KBM-7 (cell line): ENCODE data around the gene HMG20B.
A peak's percentile ranks its signal among the peaks of the same experiment; 100 is the strongest.

Experiments used
- DNase-seq: peaks from one replicate; pipeline ENCODE4 v3.0.0-alpha.2; 2015
- in situ Hi-C: fragments of 300-500 bp; cut with MboI; formaldehyde crosslinking; loops from 2 replicates; pipeline ENCODE4 v1.14.3; 2020; ENCODE audit warnings: low sequenced_read_pairs, low pct_unique_long_range_greater_than_20kb, mixed read lengths

HMG20B gene

DNA sequence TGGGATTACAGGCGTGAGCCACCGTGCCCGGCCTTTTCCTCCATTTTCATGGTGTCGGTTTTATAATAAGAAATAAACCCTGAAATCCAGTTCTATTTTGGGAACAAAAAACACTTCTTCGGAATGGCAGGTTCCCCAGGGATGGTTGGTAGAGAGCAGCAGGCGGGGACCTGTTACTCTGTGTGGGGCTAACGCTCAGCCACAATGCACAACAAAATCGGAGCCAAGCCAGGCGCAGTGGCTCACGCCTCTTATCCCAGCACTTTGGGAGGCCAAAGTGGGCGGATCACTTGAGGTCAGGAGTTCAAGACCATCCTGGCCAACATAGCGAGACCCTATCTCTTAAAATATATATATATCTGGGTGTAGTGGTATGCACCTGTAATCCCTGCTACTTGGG, 28.3 kb downstream of the HMG20B start:
- DNase-seq = no peak
- in situ Hi-C loops = no loop called here

DNA sequence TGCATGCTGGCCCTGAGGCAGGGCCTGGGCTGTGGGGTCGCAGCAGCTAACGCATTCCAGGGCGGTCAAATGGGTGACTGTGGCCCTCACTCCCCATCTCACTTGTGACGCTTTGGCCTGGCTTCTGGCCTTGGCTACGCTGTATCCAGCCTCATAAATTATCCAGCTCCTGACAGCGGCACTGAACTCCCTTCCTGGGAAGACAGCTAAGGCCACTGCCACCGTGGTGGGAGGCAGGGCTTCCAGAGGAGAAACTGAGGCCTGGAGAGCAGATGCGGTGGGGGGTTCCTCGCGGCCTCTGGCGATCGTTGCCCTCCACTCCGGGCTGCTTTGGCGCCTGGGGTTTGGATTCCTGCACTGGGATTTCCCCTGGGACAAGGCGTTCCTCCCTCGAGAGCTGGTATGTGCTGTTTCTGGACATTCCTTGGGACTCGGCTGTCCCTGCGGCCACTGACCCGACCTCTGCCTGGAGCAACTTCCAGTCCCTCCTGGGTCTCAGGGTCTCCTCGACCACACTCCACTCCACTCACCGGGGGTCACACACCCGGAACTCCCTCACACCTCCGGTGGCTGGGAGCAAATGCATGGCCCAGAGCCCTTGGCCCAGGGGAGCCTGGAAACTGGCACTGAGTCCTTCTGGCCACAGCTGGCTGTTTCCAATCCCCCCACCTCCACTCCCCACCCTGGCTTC, 30.5 kb downstream of the HMG20B start:
- DNase-seq = no peak
- in situ Hi-C loops = no loop called here

DNA sequence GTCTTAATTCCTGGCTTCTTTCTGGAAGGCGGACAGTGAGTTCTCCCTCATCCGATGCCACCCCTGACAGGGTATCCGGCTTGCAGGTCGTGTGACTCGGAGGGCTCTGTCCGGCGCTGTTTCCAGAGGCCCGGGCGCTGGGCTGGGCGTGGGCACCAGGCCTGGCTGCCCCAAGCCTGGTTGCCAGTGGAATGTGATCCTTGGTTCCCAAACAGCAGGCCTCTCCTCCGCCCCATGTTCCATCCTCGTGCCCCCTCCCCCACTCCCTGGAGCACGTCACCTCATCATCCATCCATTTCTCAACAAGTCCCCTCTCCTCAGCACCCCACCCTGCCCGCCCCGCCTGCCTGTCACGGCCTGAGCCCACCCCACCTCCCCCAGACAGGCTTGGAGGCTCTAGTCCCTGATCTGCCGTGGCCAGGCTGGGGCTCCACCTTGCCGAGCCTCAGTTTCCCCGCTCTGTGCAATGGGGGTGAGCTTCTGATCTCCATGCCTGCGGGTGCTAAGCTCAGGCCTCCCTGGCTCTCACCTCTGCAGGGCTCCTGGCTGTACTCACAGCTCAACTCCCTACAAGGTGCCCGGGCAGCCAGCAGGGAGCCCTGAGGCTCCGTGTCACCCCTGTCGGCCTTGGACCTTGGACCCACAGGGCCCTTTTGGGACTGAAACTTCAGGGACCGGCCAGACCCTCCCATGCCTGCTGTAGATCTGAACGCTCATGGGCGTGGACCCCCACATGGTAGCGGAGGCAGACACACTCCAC, 31.7 kb downstream of the HMG20B start:
- no peak for DNase-seq
- in situ Hi-C loops = no loop called here

DNA sequence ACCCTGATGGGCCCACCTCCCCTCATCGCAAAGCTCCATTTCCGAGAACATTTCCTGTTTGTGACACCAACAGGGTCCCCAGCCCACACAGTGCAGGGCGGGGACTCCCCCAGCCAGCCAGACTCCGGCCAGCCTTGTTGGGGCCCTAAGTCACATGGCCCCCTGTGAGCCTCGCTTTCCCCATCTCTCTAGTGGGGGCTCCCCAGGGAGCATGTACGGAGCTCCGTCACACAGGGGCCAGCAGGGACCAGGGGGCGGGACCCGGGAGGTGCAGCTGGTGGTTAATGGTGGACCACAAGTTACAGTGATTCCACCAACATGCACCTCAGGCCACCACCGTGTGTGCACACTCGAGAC, 32.2 kb downstream of the HMG20B start:
- DNase-seq = peak; percentile 69
- in situ Hi-C loops = no loop called here

DNA sequence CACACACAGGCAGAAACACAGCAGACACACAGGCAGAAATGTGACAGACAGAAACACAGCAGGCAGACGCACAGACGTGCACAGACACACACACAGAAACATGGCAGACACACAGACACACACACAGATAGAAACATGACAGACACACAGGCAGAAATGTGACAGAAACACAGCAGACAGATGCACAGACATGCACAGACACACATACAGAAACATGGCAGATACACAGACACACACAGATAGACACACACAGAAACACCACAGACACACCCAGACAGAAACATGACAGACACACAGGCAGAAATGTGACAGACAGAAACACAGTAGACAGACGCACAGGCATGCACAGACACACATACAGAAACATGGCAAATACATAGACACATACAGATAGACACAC, 32.6 kb downstream of the HMG20B start:
- in situ Hi-C loops = no loop called here

DNA sequence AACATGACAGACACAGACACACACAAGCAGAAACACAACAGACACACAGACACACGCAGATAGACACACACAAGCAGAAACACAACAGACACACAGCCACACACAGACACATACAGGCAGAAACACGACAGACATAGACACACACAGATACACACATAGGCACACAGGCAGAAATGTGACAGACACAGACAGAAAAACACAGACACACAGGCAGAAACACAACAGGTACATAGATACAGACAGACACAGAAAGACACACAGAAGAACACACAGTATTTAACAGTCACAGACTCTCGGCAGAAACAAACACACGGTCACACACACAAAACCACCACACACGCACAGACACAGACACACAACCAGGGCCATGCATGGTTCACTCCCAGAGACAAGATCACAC, 33.0 kb downstream of the HMG20B start:
- peak; percentile 14 for DNase-seq
- in situ Hi-C loops = no loop called here

More for the DNA sequence above, 32.6 kb downstream of the HMG20B start:
- DNase-seq = no peak

DNA sequence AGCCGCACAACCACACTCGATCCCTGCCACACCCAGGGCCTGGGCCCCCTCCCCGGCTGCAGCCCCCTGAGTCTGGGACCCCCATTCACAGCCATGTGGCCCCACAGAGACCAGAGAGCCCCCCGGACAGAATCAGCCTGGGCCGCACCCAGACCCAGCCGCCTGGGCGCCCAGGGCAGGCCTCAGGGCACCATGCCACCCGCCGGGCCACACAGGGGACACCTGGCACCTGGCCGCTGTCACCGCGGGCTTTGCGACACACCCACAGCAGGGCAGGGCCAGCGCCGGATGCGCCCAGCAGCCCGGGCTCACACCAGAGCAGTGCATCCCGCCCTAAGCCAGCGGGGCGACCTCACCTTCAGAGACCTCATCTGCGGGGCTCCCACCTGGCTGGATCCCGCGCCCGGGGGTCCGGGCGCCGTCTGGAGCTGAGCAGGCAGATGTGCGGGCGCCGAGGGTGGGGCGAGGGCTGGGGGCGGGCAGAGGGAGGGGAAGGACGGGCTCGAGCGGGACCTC, 33.5 kb downstream of the HMG20B start:
- in situ Hi-C loops = no loop called here
- DNase-seq = peak; percentile 19

DNA sequence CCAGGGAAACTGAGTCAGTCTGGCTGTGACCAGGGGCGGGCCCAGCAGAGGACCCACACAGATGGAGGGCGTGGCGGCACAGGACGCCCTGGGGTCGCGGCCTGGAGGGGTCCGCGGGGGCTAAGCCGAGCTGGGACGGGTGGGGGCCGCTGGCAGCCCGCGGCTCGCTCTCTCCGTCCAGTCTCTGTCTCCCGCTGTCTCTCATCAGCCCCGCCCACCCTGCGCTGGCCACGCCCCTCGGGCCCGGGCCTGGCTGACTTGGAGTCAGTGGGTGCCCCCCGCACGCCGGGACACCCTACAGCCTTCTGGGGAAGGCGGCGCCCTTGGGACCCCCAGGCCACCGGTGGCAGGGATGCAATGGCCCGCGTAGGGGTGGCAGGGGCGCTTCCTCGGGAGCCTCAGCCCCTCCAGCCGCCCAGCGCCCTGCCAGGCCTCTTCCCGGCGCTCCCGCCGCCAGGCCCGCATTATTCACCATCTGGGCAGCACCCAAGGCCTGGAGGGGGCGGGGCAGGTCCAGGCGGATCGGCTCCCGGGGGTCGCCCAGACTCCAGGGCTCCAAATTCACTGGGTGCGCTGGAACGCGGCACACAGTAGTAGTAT, 34.0 kb downstream of the HMG20B start, which contains the start of gene TBXA2R:
TBXA2R (minus strand) TSS at position 186 of the 600 bp plus-strand sequence. CDS start 6,241 bp downstream, outside the sequence.
- in situ Hi-C loops = no loop called here
- peak; percentile 71 for DNase-seq

DNA sequence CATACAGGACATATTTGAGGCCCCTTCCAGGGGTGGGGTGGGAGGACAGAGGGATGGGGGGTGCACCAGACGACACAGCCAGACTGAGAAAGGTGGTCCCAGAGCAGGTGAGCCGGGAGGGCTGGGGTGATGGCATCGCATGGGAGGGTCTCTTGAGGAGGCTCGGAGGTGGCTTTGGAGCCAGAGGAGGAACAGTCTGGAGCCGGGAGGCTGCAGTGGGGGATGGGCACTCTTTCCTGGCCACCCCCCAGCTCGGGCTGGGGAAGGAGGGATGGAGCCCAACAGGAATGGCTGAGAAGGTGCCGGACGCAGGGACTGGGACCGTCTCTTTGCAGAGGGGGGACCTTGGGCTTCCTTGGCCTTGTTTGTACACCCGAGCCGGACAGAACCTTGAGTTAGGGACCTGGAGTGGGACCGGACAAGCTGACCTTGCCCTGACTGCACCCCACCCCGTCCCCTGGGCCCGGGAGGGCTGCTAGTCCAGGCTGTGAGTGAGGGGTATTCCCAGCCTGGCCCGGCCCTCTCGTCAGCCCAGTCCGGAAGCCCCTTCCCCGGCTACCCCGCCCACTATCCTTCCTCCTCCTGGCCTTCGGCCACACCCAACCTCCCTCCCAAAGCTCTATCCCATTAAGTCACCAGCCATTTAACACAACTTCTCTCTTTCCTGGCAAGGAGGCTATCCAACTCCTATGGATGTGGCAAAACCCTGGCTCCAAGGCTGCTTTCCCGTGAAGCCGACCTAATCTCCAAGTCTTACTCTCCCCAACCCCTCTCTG, 34.7 kb downstream of the HMG20B start:
- in situ Hi-C loops = no loop called here

DNA sequence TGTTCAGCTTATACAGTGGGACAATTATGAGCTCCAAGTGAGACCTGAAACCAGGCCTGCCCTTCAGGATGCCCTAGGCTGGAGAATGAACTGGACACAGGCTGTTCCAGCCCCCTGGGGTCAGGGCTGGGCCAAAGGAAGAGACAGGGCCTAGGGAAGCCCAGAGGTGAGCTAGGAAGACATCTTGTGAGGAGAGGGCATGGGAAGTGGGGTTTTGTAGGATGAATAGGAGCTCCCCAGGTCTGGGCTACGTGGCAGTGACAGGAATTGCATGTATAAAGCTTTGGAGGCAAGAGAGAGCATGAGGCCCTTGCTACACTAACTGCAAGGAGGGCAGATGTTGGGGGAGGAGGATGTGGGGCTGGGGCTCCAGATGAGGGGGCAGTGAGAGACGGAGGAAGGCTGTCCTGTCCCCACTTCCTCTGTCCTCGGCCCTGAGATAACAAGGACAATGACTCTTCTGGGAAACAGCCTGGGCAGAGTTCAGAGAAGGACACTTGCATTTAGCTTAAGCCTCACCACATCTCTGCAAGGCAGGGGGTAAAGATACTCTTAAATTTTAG, 35.4 kb downstream of the HMG20B start:
- in situ Hi-C loops = no loop called here

More for the DNA sequence above, 34.7 kb downstream of the HMG20B start:
- peak; percentile 61 for DNase-seq

DNA sequence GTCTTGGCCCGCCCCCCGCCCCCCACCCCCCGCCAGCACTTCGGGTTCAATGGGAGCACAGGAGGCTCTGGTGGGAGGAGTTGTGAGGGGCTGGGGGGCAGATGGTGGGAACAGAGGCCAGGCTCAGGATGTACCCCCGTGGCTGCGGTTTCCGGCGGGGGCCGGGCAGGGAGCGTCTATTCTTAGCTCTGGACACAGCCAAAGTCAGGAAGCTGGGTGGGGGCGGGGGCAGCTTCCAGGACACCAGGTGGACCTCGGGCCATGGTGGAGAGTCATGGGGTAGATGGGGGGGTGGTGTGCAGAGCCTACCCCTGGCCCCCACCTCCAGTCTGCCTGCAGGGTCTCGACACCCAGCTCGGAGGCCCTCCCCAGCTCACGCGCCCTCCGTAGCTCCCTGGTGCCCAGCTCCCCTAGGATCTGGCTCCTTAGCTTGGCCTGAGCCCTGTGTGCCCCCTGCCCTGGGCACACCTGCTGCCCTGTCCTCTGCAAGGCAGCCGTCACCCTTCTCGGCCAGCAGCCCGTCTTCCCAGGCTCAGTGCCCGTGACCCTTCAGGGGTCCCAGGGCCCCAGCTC, 36.1 kb downstream of the HMG20B start:
- peak; percentile 97 for DNase-seq
- in situ Hi-C loops = no loop called here

More for the DNA sequence above, 35.4 kb downstream of the HMG20B start:
- peak; percentile 93 for DNase-seq

DNA sequence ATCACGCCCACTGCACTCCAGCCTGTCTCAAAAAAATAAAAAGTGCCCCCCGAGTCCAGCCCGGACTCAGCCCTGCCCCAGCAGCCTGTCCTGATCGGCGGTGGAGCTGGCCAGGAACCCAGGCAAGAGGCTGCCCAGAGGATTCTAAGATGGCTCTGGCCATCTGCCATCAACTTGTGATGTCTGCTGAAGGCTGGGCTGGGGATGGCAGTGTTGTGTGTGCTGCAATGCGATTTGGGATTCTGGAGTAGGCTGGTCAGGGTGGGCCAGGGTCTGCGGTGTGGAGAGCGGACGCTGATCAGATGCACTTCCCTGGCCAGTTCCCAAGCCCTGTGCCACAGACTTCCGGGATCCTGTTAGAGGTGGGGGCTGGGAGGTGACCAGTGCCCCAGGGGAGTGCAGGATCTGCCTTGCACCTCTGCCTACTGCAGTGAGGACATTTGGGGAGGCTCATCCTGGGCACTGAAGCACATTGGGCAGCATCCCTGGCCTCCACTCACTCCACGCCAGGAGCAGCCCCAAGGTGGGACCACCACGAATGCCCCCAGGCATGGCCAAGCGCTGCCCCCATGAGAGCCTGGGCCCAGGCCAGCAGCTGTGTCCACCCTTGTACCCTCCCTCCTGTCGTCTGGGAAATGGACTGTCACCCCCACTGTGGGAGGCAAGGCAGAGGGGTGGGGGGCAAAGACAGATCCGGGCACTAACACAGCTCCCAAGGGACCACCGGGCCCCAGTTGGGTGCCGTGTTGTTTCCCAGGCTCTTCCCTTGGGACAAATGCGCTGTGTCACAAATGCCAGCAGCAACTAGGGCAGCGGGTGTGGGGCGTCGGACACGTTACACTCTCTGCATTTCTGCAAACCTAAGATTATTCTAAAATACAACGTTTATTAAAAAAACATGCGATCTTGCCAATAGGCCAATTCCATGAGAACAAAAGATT, 37.3 kb downstream of the HMG20B start:
- in situ Hi-C loops = no loop called here
- DNase-seq = peak; percentile 12

DNA sequence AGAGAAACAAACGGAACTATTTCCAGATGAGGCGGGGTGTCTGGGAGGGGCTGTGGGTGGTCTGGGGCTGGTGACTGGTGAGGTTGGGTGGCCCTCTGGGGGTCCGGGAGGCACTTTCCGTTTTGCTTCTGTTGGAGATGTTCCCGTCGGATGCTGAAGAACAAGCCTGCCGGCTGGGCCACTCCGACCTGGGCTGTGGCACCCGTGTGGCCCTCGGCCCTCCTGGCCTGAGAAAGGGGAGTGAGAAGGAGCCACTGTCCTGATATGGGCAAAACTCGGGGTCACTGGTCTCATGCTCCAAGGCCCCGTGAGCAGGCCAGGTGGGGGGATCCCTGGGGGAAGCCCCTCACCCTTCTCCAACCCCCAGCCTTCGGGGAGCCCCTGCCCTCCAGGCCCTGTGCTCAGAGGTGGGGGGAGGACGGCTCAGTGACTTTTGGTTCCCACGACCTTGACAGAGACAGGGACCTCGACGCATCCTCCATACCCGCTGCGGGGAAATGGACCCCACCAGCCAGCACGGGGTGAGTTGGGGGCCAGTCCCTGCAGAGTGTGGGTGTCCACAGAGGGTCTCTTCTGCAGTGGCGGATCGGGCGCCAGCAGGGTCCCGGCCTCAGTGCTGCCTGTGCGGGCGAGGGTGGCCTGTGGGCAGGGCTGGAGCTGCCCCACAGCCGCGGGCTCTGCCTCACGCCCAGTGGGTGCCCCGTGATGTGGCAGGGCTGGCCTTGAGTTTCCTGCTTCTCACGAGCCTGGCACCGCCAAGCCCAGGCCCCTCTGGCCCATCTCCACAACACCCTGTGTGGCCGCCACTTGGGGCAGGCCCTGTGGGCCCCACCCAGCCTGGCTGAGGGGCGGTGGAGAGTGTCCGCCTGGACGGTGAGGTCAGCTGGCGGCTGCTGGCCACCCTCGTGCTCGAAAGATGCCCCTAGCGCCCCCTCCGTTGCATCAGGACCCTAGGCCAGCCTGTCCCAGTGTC, 38.3 kb downstream of the HMG20B start:
- in situ Hi-C loops = no loop called here
- DNase-seq = no peak

DNA sequence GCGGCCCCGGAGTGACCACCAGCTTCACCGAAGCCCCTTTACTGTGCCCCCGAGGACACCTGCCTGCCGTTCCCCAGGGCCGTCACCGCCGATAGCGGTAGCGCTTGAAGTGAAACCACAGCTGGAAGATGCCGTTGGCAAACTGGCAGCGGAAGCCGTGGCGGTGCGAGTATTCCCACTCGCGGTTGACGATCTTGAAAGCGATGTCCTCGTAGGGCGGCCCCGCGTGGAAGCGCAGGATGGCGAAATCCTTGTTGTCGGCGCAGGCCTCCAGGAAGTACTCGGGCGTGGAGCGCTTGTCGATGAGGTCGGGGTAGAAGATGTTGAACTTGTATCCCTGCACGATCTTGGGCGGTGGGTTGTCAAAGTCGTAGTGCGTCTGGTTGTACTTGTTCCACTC, 39.1 kb downstream of the HMG20B start:
- DNase-seq = no peak
- in situ Hi-C loops = no loop called here

DNA sequence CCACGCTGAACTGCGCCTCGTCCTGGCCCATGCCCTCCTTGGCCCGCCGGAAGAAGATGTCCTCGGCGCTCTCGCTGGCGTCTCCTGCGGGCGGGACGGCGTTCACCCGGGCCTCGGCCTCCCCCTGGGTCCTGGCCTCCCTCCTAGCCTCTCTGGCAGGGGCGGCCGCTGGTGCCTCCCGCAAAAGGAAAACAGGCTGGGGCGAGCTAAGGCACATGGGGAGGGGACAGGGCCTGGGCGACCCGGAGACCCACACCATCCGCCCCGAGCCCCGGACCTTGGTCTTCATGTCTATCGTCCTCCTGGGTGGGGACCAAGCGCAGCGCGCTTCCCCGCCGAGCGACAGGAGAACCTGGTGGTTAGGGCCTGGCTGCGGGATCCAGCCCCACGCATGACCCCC, 39.6 kb downstream of the HMG20B start:
- no peak for DNase-seq
- in situ Hi-C loops = no loop called here

DNA sequence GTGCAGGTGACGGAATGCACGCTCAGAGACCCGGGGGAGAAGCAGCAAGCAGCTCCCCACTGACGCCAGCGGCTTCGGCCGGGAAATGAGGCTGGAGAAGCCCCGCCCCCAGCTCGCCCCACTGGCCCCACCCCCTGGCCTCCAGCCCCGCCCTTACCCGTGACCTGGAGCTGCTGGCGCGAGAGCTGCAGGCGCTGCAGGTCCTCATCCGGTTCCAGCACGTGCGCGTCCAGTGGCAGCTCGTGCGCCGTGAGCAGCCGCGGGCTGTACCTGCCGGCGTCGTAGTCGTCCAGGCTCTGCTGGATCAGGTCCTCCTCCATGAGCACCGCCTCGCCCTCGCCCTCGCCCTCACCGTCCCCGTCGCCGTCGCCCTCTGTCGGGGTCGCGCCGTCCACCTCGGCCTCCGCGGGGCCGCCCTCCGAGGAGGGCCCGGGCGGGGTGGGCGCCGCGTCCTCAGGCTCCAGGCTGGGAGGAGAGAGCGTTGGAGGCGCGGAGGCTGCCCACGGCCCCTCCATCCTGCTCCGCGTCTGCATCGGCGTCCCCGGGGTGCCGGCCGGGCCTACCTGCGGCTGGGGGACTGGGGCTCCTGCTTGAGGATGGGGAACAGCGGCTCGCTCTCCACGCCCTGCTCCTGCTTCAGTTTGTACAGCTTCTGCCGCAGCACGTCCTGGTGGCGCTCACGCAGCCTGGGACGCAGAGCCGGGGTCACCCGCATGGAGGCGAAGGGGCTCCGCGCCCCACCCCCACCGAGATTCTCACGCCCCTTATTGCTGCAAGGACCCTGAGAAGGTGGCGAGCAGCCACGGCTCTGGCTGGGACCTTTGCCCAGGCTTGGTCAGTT, 40.4 kb downstream of the HMG20B start:
- in situ Hi-C loops = no loop called here
- no peak for DNase-seq
